OCI-LY3 (cell line): ENCODE data around the gene RFC1.

Experiments used
- EZH2phosphoT487 ChIP-seq: fragments of 200-600 bp; shearing (Covaris generic); IDR thresholded peaks from 2 replicates; pipeline ENCODE4 v1.6.1; 2018; ENCODE audit warnings: antibody characterized with exemption, mixed run types, low read depth
- TF ChIP-seq, protein P1 (sequence below): fragments of 200-600, 300-600 bp; sonication (generic); IDR thresholded peaks from 2 replicates; pipeline ENCODE4 v1.5.1; 2014; ENCODE audit warnings: antibody characterized with exemption, low read length, low read depth

DNA sequence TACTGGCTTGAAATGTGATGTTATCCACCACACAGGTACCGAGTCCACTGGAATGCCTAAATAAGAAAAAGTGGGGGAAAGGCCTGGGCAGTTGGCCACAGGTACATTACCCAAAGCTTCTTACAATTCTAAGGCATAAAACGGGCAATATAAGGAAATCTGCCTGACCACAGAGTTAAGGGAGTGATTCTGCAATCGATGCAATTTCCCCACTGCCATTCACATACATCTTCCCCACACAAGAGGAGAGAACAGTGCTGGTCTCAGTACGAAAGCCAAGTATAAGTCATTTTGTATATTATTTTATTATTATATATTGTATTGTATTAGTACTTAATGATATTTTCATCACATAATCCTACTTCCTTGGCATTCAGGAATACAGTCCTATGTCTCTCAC, 30.6 kb downstream of the RFC1 start:
- TF ChIP-seq, protein P1, sequence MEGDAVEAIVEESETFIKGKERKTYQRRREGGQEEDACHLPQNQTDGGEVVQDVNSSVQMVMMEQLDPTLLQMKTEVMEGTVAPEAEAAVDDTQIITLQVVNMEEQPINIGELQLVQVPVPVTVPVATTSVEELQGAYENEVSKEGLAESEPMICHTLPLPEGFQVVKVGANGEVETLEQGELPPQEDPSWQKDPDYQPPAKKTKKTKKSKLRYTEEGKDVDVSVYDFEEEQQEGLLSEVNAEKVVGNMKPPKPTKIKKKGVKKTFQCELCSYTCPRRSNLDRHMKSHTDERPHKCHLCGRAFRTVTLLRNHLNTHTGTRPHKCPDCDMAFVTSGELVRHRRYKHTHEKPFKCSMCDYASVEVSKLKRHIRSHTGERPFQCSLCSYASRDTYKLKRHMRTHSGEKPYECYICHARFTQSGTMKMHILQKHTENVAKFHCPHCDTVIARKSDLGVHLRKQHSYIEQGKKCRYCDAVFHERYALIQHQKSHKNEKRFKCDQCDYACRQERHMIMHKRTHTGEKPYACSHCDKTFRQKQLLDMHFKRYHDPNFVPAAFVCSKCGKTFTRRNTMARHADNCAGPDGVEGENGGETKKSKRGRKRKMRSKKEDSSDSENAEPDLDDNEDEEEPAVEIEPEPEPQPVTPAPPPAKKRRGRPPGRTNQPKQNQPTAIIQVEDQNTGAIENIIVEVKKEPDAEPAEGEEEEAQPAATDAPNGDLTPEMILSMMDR = no peak
- TF ChIP-seq EZH2phosphoT487 = no peak
